Activated CD8-positive, alpha-beta T cell treated with anti-CD3 and anti-CD28 coated beads for 36 hours (primary cell): ENCODE measurements around the gene FBN1. TPM values are rescaled to one million over a fixed set of nuclear protein-coding genes. Genes with fewer than 3 reads are reported as not detected.

ENCODE experiments used
- ATAC-seq: fragments of 200-7000 bp; cut with Tn5 transposase; one replicate; pipeline ENCODE4 v1.10.0; 2021; ENCODE audit warnings: mild to moderate bottlenecking, moderate library complexity
- CTCF ChIA-PET: fragments of 350-600 bp; sonication (Branson Sonifier 250); formaldehyde crosslinking; loops from one replicate; lab custom pipeline; 2021; ENCODE audit warnings: antibody characterized with exemption; lab: Charles Lee
- POLR2A ChIA-PET: fragments of 350-600 bp; sonication (Branson Sonifier 250); formaldehyde crosslinking; loops from one replicate; lab custom pipeline; 2021; ENCODE audit warnings: antibody characterized with exemption; lab: Charles Lee
- DNase-seq: peaks from one replicate; pipeline ENCODE4 v3.0.0-alpha.2; 2020
- H3K27ac Mint-ChIP-seq: one replicate; pipeline ENCODE4 v1.8.0; 2021; ENCODE audit warnings: mild to moderate bottlenecking, mixed read lengths
- H3K27me3 Mint-ChIP-seq: one replicate; pipeline ENCODE4 v1.8.0; 2021; ENCODE audit warnings: mixed read lengths
- H3K36me3 Mint-ChIP-seq: one replicate; pipeline ENCODE4 v1.8.0; 2021; ENCODE audit warnings: low read depth, mixed read lengths
- H3K4me1 Mint-ChIP-seq: one replicate; pipeline ENCODE4 v1.8.0; 2021; ENCODE audit warnings: low read depth, mixed read lengths
- H3K4me3 Mint-ChIP-seq: one replicate; pipeline ENCODE4 v1.8.0; 2021; ENCODE audit warnings: mild to moderate bottlenecking, moderate library complexity, mixed read lengths
- H3K9me3 Mint-ChIP-seq: one replicate; pipeline ENCODE4 v1.8.0; 2021; ENCODE audit warnings: mixed read lengths
- intact Hi-C: fragments of 100-400 bp; cut with micrococcal nuclease; formaldehyde crosslinking; loops from one replicate; pipeline ENCODE4 v1.10.0; 2022
- total RNA-seq, 2 experiments: library from RNA; stranded (reverse); gene quantifications; one replicate each; pipeline ENCODE4 v1.2.3, GENCODE V29; 2021
- TF ChIP-seq, protein P1 (sequence below): fragments of 200-600 bp; IDR thresholded peaks from one replicate; pipeline ENCODE4 v1.8.0; 2022; ENCODE audit warnings: antibody characterized with exemption, mild to moderate bottlenecking

The FBN1 gene
- total RNA-seq, 2 experiments from 2014 or later = 0.38 to 0.49 TPM

DNA sequence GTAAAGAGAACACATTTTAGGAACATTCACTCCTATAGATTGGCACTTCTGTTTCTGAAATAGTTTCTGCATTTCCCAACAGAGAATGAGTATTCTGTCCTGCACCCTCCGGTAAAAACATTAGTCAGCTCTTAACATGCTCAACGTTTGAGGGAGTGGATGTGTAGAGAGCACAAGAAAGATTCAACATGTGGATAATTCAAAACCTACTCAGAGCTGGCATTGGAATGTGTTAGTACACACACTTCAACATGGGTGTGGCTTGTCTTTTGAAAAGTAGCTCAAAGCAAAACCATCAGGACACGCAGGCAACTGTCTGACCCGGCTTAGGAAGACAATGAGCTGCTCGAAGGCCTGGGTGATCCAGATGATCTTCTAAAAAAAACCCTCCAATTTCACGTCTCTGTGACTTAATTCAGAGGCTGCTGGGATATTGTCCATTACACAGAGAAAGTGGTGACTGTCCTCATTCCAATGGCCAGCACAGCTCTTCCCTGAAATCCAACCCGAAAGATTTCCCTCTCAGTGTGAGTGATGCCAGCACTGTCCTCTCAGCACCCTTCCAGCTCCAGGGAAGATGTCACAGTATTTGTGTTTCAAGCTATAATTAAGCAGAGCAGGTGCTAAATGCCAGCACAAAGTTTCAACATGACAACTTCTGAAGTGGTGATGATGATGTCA lies 18.1 kb downstream of the FBN1 start:
- no peak for ATAC-seq
- Mint-ChIP-seq H3K4me1 (peaks cover 4% of the 10 kb centered on the region), H3K27me3 (no peaks in the 10 kb centered on the region), H3K9me3 (no peaks in the 10 kb centered on the region), H3K4me3 (no peak overlapping the region), H3K36me3 (no peaks in the 10 kb centered on the region), H3K27ac (no peak overlapping the region)
- DNase-seq = no peak
- ChIA-PET POLR2A (no interaction called here), CTCF (interaction anchor here (0.9 kb wide), 1 partner anchor 11 kb away, joined by 4 read pairs; no protein-coding TSS in a partner anchor)
- TF ChIP-seq, protein P1, sequence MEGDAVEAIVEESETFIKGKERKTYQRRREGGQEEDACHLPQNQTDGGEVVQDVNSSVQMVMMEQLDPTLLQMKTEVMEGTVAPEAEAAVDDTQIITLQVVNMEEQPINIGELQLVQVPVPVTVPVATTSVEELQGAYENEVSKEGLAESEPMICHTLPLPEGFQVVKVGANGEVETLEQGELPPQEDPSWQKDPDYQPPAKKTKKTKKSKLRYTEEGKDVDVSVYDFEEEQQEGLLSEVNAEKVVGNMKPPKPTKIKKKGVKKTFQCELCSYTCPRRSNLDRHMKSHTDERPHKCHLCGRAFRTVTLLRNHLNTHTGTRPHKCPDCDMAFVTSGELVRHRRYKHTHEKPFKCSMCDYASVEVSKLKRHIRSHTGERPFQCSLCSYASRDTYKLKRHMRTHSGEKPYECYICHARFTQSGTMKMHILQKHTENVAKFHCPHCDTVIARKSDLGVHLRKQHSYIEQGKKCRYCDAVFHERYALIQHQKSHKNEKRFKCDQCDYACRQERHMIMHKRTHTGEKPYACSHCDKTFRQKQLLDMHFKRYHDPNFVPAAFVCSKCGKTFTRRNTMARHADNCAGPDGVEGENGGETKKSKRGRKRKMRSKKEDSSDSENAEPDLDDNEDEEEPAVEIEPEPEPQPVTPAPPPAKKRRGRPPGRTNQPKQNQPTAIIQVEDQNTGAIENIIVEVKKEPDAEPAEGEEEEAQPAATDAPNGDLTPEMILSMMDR = no peak
- intact Hi-C loops = no loop called here

DNA sequence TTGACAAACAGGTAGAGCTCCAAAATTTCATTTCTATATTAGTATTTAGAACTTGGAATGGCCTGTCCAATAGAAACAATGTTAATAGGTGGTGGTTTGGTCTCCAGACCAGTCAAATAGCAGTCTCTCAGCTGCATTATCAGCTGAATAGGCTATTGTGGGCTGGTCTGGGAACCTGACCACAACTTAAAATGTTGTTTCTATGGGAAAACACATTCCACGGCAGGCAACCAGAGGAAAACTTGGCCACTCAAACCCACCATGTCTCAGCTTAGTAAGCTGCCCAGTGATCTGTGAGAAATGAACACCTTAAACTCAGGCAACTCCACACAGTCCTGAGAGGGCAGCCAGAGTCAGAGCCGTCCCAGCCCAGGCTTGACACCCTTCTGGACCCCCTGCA lies 20.4 kb downstream of the FBN1 start:
- TF ChIP-seq, protein P1 = no peak
- Mint-ChIP-seq H3K36me3 (no peaks in the 10 kb centered on the region), H3K4me1 (peaks cover 2% of the 10 kb centered on the region), H3K27me3 (no peaks in the 10 kb centered on the region), H3K27ac (no peak overlapping the region), H3K9me3 (no peaks in the 10 kb centered on the region), H3K4me3 (no peak overlapping the region)
- CTCF ChIA-PET = no interaction called here
- intact Hi-C loops = no loop called here
- DNase-seq = no peak
- no peak for ATAC-seq
- POLR2A ChIA-PET = no interaction called here

DNA sequence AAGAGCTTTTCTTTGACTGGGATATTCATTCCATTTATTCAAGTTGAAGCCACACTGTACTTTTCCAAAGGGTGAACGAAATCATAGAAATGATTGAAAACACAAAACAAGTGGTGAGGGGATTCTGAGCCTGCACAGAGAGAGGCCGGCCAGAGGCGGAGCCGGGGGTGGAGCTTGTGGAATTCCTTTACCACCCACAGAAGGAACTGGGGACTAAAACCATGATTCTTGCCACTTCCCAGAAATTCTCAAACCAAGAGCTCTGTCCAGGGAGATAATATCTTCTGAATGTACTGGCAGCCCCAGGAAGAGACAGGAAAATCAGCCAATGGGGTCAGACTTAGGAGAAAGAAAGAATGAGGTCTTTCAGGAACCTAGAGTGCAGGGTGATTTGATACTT lies 20.8 kb downstream of the FBN1 start:
- CTCF ChIA-PET = no interaction called here
- no peak overlapping the region for H3K27ac Mint-ChIP-seq
- no peaks in the 10 kb centered on the region for H3K27me3 Mint-ChIP-seq
- no peaks in the 10 kb centered on the region for H3K4me1 Mint-ChIP-seq
- intact Hi-C loops = no loop called here
- ATAC-seq (no peak), DNase-seq (no peak)
- TF ChIP-seq, protein P1 = no peak
- no peaks in the 10 kb centered on the region for H3K36me3 Mint-ChIP-seq
- POLR2A ChIA-PET = no interaction called here
- H3K9me3 Mint-ChIP-seq = no peaks in the 10 kb centered on the region
- H3K4me3 Mint-ChIP-seq = no peak overlapping the region

DNA sequence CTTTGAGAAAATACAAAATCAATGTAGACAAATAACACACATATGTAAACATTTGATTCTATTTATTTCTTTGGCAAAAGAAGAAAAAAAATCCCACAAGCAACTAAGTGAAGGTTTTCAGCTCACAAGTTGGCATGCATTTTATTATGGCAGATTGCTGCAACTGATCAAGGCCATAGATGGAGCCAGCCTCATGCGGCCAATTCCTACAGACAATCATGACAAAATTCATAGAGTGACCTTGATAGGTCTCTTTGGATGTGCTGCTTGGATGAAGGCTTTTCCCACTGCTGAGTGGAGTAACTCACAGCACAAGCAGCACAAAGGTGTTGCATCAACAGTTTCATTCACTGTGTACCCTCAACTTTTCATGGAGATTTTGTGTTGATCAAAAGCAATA lies 22.1 kb downstream of the FBN1 start:
- no peaks in the 10 kb centered on the region for H3K9me3 Mint-ChIP-seq
- no peak overlapping the region for H3K27ac Mint-ChIP-seq
- CTCF ChIA-PET = no interaction called here
- TF ChIP-seq, protein P1 = no peak
- POLR2A ChIA-PET = no interaction called here
- no peak overlapping the region for H3K4me3 Mint-ChIP-seq
- no peaks in the 10 kb centered on the region for H3K36me3 Mint-ChIP-seq
- intact Hi-C loops = no loop called here
- no peaks in the 10 kb centered on the region for H3K4me1 Mint-ChIP-seq
- DNase-seq = no peak
- no peaks in the 10 kb centered on the region for H3K27me3 Mint-ChIP-seq
- no peak for ATAC-seq

DNA sequence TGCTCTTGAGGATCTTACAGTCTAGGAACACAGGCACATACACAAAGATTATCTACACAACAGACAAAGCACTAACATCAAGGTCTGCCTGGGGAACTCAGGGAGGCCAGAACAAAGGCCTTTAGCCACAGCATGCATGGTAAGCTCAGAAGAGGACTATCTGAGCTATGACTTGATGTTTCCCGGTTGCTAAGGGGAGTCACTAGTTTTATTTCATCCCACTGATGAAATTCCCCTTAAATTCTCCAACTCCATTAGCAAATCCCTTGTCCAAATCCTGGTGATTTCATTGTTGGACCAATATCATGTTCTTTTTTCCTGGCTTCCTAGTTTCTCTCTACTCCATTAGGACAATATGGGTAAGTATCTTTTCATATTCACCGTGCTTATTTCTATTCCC lies 23.3 kb downstream of the FBN1 start:
- Mint-ChIP-seq H3K36me3 (no peaks in the 10 kb centered on the region), H3K27ac (no peak overlapping the region), H3K4me3 (no peak overlapping the region), H3K9me3 (no peaks in the 10 kb centered on the region), H3K27me3 (no peaks in the 10 kb centered on the region), H3K4me1 (no peaks in the 10 kb centered on the region)
- POLR2A ChIA-PET = no interaction called here
- DNase-seq = no peak
- TF ChIP-seq, protein P1 = no peak
- intact Hi-C loops = no loop called here
- ATAC-seq = no peak
- CTCF ChIA-PET = no interaction called here
